MM.1S (cell line): ENCODE measurements around the gene TCERG1L.

Experiments used
- DNase-seq: peaks from one replicate; pipeline ENCODE4 v3.0.0-alpha.2; 2015
- H2AFZ ChIP-seq: fragments of 300-600 bp; sonication (generic); 2 replicates; pipeline ENCODE4 v1.6.0; 2016; ENCODE audit warnings: antibody characterized with exemption, low read length
- H3F3A ChIP-seq: fragments of 300-600 bp; sonication (generic); 2 replicates; pipeline ENCODE4 v1.6.1; 2016; ENCODE audit warnings: mild to moderate bottlenecking, antibody characterized with exemption, low read length, moderate library complexity, mixed read lengths; ENCODE audit not compliant: insufficient read depth
- H3K27ac ChIP-seq: fragments of 300-600 bp; sonication (generic); 2 replicates; pipeline ENCODE4 v1.5.1; 2016; ENCODE audit warnings: mild to moderate bottlenecking, low read length
- H3K27me3 ChIP-seq: fragments of 300-600 bp; sonication (generic); replicated peaks from 2 replicates; pipeline ENCODE4 v1.6.0; 2016; ENCODE audit warnings: low read length; ENCODE audit not compliant: insufficient read depth
- H3K36me3 ChIP-seq: fragments of 300-600 bp; sonication (generic); replicated peaks from 2 replicates; pipeline ENCODE4 v1.6.1; 2016; ENCODE audit warnings: mild to moderate bottlenecking, low read length, mixed read lengths; ENCODE audit not compliant: insufficient read depth
- H3K4me1 ChIP-seq: fragments of 300-600 bp; sonication (generic); 2 replicates; pipeline ENCODE4 v1.6.1; 2016; ENCODE audit warnings: low read length, mixed read lengths
- H3K4me2 ChIP-seq: fragments of 300-600 bp; sonication (generic); 2 replicates; pipeline ENCODE4 v1.6.0; 2016; ENCODE audit warnings: low read depth, low read length
- H3K4me3 ChIP-seq: fragments of 300-600 bp; sonication (generic); 2 replicates; pipeline ENCODE4 v1.5.1; 2016; ENCODE audit warnings: low read length, mixed read lengths
- H3K79me2 ChIP-seq: fragments of 300-600 bp; sonication (generic); 2 replicates; pipeline ENCODE4 v1.6.1; 2016; ENCODE audit warnings: mixed run types, low read length, mixed read lengths
- H3K9ac ChIP-seq: fragments of 300-600 bp; sonication (generic); 2 replicates; pipeline ENCODE4 v1.6.1; 2016; ENCODE audit warnings: low read length, mixed read lengths
- H3K9me2 ChIP-seq: fragments of 300-600 bp; sonication (generic); replicated peaks from 2 replicates; pipeline ENCODE4 v1.6.1; 2016; ENCODE audit warnings: mild to moderate bottlenecking, low read length, mixed read lengths; ENCODE audit not compliant: insufficient read depth
- H3K9me3 ChIP-seq: fragments of 300-600 bp; sonication (generic); replicated peaks from 2 replicates; pipeline ENCODE4 v1.6.1; 2016; ENCODE audit warnings: mild to moderate bottlenecking, low read length, mixed read lengths; ENCODE audit not compliant: insufficient read depth
- H4K20me1 ChIP-seq: fragments of 300-600 bp; sonication (generic); 2 replicates; pipeline ENCODE4 v1.6.1; 2016; ENCODE audit warnings: mild to moderate bottlenecking, low read length, moderate library complexity, mixed read lengths; ENCODE audit not compliant: insufficient read depth
- CTCF ChIP-seq: fragments of 300-600 bp; sonication (generic); IDR thresholded peaks from 2 replicates; pipeline ENCODE4 v1.5.1; 2016; ENCODE audit warnings: antibody characterized with exemption, low read length, mixed read lengths
- EZH2 ChIP-seq: fragments of 300-600 bp; sonication (generic); optimal IDR thresholded peaks from 2 replicates; pipeline ENCODE3; 2017; ENCODE audit warnings: low read depth, mild to moderate bottlenecking, antibody characterized with exemption, low read length, mixed read lengths
- EZH2phosphoT487 ChIP-seq: fragments of 300-600 bp; sonication (generic); IDR thresholded peaks from 2 replicates; pipeline ENCODE4 v1.6.1; 2018; ENCODE audit warnings: antibody characterized with exemption, low read length

Gene TCERG1L

GRCh38 chr10:131083915-131084790, 227.4 kb downstream of the TCERG1L start:
- Histone ChIP-seq H4K20me1 (no peaks in the 10 kb centered on the region), H2AFZ (no peak overlapping the region), H3K9me3 (no peaks in the 10 kb centered on the region), H3K9me2 (no peaks in the 10 kb centered on the region), H3K4me1 (no peaks in the 10 kb centered on the region), H3F3A (no peaks in the 10 kb centered on the region), H3K36me3 (no peaks in the 10 kb centered on the region), H3K4me3 (no peak overlapping the region), H3K27me3 (no peaks in the 10 kb centered on the region), H3K9ac (no peak overlapping the region), H3K27ac (no peak overlapping the region), H3K79me2 (no peaks in the 10 kb centered on the region), H3K4me2 (no peak overlapping the region)
- DNase-seq = no peak
- TF ChIP-seq CTCF = no peak
- TF ChIP-seq EZH2phosphoT487 = no peak
- TF ChIP-seq EZH2 = no peak

GRCh38 chr10:131082991-131083481, 228.5 kb downstream of the TCERG1L start:
- Histone ChIP-seq H3K4me3 (no peak overlapping the region), H3K27me3 (no peaks in the 10 kb centered on the region), H3K4me2 (no peak overlapping the region), H3K4me1 (no peaks in the 10 kb centered on the region), H3K27ac (no peak overlapping the region), H2AFZ (no peak overlapping the region), H3K79me2 (no peaks in the 10 kb centered on the region), H3K9me2 (no peaks in the 10 kb centered on the region), H3K36me3 (no peaks in the 10 kb centered on the region), H3K9ac (no peak overlapping the region), H4K20me1 (no peaks in the 10 kb centered on the region), H3K9me3 (no peaks in the 10 kb centered on the region), H3F3A (no peaks in the 10 kb centered on the region)
- no peak for DNase-seq
- TF ChIP-seq CTCF (no peak), EZH2phosphoT487 (no peak), EZH2 (no peak)

DNA sequence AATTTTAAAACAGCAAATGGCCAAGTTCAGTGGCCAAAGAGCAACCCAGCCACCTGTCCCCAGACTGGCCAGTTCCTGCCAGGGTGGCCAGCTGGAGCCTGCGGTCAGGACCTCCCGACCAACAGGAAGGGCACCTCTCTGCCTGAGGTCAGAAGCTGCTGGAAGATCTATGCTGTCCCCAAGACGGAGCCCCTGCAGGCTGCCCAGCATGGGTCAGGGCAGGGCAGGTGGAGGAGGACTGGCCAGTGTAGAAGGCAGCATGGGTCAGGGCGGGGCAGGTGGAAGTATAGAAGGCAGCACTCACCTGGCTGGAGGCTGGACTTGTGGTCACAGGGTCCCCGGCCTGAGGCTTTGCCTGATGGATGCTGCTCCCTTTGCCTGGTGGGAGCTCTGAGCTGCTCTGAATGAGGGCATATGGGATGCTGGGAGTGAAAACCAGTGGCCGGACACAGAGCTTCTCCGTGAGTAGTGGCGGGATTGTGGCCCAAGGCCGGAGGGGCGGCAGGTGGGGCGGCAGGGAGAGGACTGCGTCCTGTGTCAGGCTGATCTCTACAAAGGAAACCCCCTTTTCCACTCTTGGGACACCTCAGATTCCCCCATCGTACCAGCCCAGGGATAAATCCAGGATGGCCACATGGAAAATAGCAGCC, 229.2 kb downstream of the TCERG1L start:
- Histone ChIP-seq H3K36me3 (no peaks in the 10 kb centered on the region), H4K20me1 (no peaks in the 10 kb centered on the region), H3K4me2 (no peak overlapping the region), H3K9ac (no peak overlapping the region), H3F3A (no peaks in the 10 kb centered on the region), H3K27ac (no peak overlapping the region), H3K4me1 (no peaks in the 10 kb centered on the region), H2AFZ (no peak overlapping the region), H3K9me3 (no peaks in the 10 kb centered on the region), H3K27me3 (no peaks in the 10 kb centered on the region), H3K79me2 (no peaks in the 10 kb centered on the region), H3K9me2 (no peaks in the 10 kb centered on the region), H3K4me3 (no peak overlapping the region)
- DNase-seq = no peak
- TF ChIP-seq EZH2phosphoT487 = no peak
- TF ChIP-seq EZH2 = no peak
- no peak for TF ChIP-seq CTCF
